B cell (primary cell): Measurements from ENCODE around the gene SYT6. TPM values are rescaled to one million over a fixed set of nuclear protein-coding genes. Genes with fewer than 3 reads are reported as not detected.

Experiments
- ATAC-seq: fragments of 200-7000 bp; cut with Tn5 transposase; one replicate; pipeline ENCODE4 v1.10.0; 2021; ENCODE audit warnings: low read depth, mild to moderate bottlenecking, moderate number of reproducible peaks, moderate library complexity
- CTCF ChIA-PET: fragments of 350-600 bp; sonication (Branson Sonifier 250); formaldehyde crosslinking; loops from one replicate; lab custom pipeline; 2021; ENCODE audit warnings: antibody characterized with exemption, inconsistent platforms; lab: Charles Lee
- POLR2A ChIA-PET: fragments of 350-600 bp; sonication (Branson Sonifier 250); formaldehyde crosslinking; loops from one replicate; lab custom pipeline; 2021; ENCODE audit warnings: antibody characterized with exemption; lab: Charles Lee
- DNase-seq: peaks from one replicate; pipeline ENCODE4 v3.0.0; 2013
- H2AFZ ChIP-seq: 2 replicates; pipeline ENCODE4 v1.6.1; 2012; ENCODE audit warnings: mild to moderate bottlenecking, low read depth, low read length; ENCODE audit not compliant: insufficient read depth, poor library complexity, severe bottlenecking
- H3K27ac ChIP-seq, 2 donors: 1 replicate in 1 of 2; 2 replicates in 1 of 2; pipeline ENCODE4 v1.5.1; 2012 to 2013; ENCODE audit warnings: low read length in 2 of 2, mild to moderate bottlenecking in 2 of 2, moderate library complexity in 1 of 2
- H3K27me3 ChIP-seq, 4 experiments: fragments of 200-600 bp in 1 of 4; sonication (generic) in 1 of 4; replicated peaks in 1 of 4; 1 replicate in 2 of 4; 2 replicates in 2 of 4; pipeline versions ENCODE4 v1.6.1 to v1.7.0; 2013 to 2016; ENCODE audit warnings: low read length in 3 of 4, mild to moderate bottlenecking in 2 of 4, mixed read lengths in 1 of 4, moderate library complexity in 1 of 4; ENCODE audit not compliant: insufficient read depth in 4 of 4, control insufficient read depth in 3 of 4; ENCODE audit errors: control extremely low read depth in 1 of 4
- H3K36me3 ChIP-seq, 2 experiments: replicated peaks in 1 of 2; 1 replicate in 1 of 2; 2 replicates in 1 of 2; pipeline versions ENCODE4 v1.6.1 to v1.7.1; 2013; ENCODE audit warnings: low read length in 1 of 2; ENCODE audit not compliant: insufficient read depth in 2 of 2, control insufficient read depth in 1 of 2; ENCODE audit errors: control extremely low read depth in 1 of 2, extremely low read depth in 1 of 2
- H3K4me1 ChIP-seq, 2 donors: fragments of 200-600 bp in 1 of 2; sonication (generic) in 1 of 2; 1 replicate in 1 of 2; 2 replicates in 1 of 2; pipeline versions ENCODE4 v1.5.1 to v1.6.1; 2013 to 2017; ENCODE audit warnings: low read length in 2 of 2; ENCODE audit not compliant: control insufficient read depth in 2 of 2, insufficient read depth in 2 of 2
- H3K4me2 ChIP-seq: replicated peaks from 2 replicates; pipeline ENCODE3; 2012; ENCODE audit warnings: mild to moderate bottlenecking, low read depth, low read length; ENCODE audit not compliant: poor library complexity, severe bottlenecking
- H3K4me3 ChIP-seq, 5 experiments: fragments of 200-600 bp in 1 of 5; sonication (generic) in 1 of 5; 1 replicate in 3 of 5; 2 replicates in 2 of 5; pipeline versions ENCODE4 v1.5.1 to v1.7.0; 2011 to 2016; ENCODE audit warnings: low read length in 4 of 5, mild to moderate bottlenecking in 4 of 5, low read depth in 2 of 5, control low read depth in 1 of 5, moderate library complexity in 1 of 5; ENCODE audit not compliant: insufficient read depth in 1 of 5; ENCODE audit errors: control extremely low read depth in 1 of 5, extremely low read depth in 1 of 5
- H3K79me2 ChIP-seq: fragments of 200-600 bp; sonication (generic); one replicate; pipeline ENCODE4 v1.6.0; 2016; ENCODE audit warnings: low read length; ENCODE audit not compliant: control insufficient read depth, insufficient read depth
- H3K9ac ChIP-seq: fragments of 200-600 bp; sonication (generic); 2 replicates; pipeline ENCODE4 v1.6.1; 2017; ENCODE audit warnings: mild to moderate bottlenecking, low read length, moderate library complexity
- H3K9me3 ChIP-seq, 3 donors: one replicate each; pipeline versions ENCODE4 v1.6.1 to v1.7.1; 2013; ENCODE audit warnings: low read length in 2 of 3; ENCODE audit not compliant: control insufficient read depth in 2 of 3, insufficient read depth in 1 of 3; ENCODE audit errors: control extremely low read depth in 1 of 3
- H4K20me1 ChIP-seq: 2 replicates; pipeline ENCODE4 v1.6.0; 2012; ENCODE audit warnings: mild to moderate bottlenecking, low read length; ENCODE audit not compliant: insufficient read depth, control insufficient read depth, poor library complexity, severe bottlenecking
- H3K27ac Mint-ChIP-seq: one replicate; pipeline ENCODE4 v1.8.0; 2021; ENCODE audit warnings: mixed read lengths
- H3K27me3 Mint-ChIP-seq: one replicate; pipeline ENCODE4 v1.8.0; 2021; ENCODE audit warnings: mixed read lengths
- H3K4me1 Mint-ChIP-seq: one replicate; pipeline ENCODE4 v1.8.0; 2021; ENCODE audit warnings: mixed read lengths
- H3K4me3 Mint-ChIP-seq: one replicate; pipeline ENCODE4 v1.8.0; 2021; ENCODE audit warnings: mixed read lengths
- H3K9me3 Mint-ChIP-seq: one replicate; pipeline ENCODE4 v1.8.0; 2022; ENCODE audit warnings: mixed read lengths; ENCODE audit not compliant: insufficient read depth
- CTCF ChIP-seq: fragments of 200-600 bp; IDR thresholded peaks from one replicate; pipeline ENCODE4 v1.8.0; 2022; ENCODE audit warnings: antibody characterized with exemption, mild to moderate bottlenecking
- EZH2 ChIP-seq: IDR thresholded peaks from 2 replicates; pipeline ENCODE4 v1.6.1; 2012; ENCODE audit warnings: borderline replicate concordance, low read depth, mild to moderate bottlenecking, moderate library complexity, low read length; ENCODE audit not compliant: insufficient read depth, poor library complexity, severe bottlenecking
- WGBS: methylation state at CpG from one replicate; pipeline ENCODE4 v1.1.5; 2013; ENCODE audit warnings: missing lambda C conversion rate; ENCODE audit not compliant: insufficient coverage; 5-methylcytosine and 5-hydroxymethylcytosine counted together
- intact Hi-C: fragments of 100-400 bp; cut with micrococcal nuclease; formaldehyde crosslinking; loops from one replicate; pipeline ENCODE4 v1.10.0; 2022
- polyA plus RNA-seq: library from polyadenylated mRNA; depleted of rRNA; stranded (reverse); fragments of >200 nt; gene quantifications from 2 replicates; pipeline ENCODE4 v1.2.3, GENCODE V29; 2012
- total RNA-seq, 2 donors: library from RNA; stranded (reverse); fragments of 120-200 nt in 1 of 2; gene quantifications; 1 replicate in 1 of 2; 2 replicates in 1 of 2; pipeline versions ENCODE4 v1.2.3 to v1.2.4, GENCODE V29; 2013 to 2022

SYT6 gene
- total and polyA plus RNA-seq, 2 donors (not counting 1 experiment from before 2014, with no cell fraction given): not detected

GRCh38 chr1:114177282-114177681 is 23.6 kb upstream of the SYT6 start:
- DNase-seq (no peak), ATAC-seq (no peak)
- Histone ChIP-seq H3K4me1 (no peaks in the 10 kb centered on the region), H2AFZ (no peak overlapping the region), H3K4me3 (no peak overlapping the region), H3K9ac (no peak overlapping the region), H3K79me2 (no peaks in the 10 kb centered on the region), H3K27ac (no peak overlapping the region), H3K36me3 (no peaks in the 10 kb centered on the region), H3K4me2 (no peak overlapping the region), H3K9me3 (no peaks in the 10 kb centered on the region), H3K27me3 (no peaks in the 10 kb centered on the region), H4K20me1 (no peaks in the 10 kb centered on the region)
- H3K27ac Mint-ChIP-seq: no peak overlapping the region
- H3K9me3 Mint-ChIP-seq: no peaks in the 10 kb centered on the region
- intact Hi-C loops: no loop called here
- H3K27me3 Mint-ChIP-seq: peaks cover 7% of the 10 kb centered on the region
- ChIA-PET CTCF (no interaction called here), POLR2A (no interaction called here)
- H3K4me1 Mint-ChIP-seq: no peaks in the 10 kb centered on the region
- no peak overlapping the region for H3K4me3 Mint-ChIP-seq
- TF ChIP-seq CTCF (no peak), EZH2 (no peak)

GRCh38 chr1:114176366-114176765 is 22.7 kb upstream of the SYT6 start:
- POLR2A ChIA-PET: no interaction called here
- no CpG with 5 or more reads among the region's 2 CpGs for WGBS
- no peaks in the 10 kb centered on the region for H3K36me3 ChIP-seq
- no peak overlapping the region for H3K4me3 Mint-ChIP-seq
- H3K27me3 ChIP-seq: peaks cover 0 to 1% (median 0%) of the 10 kb centered on the region in 4 experiments
- no peak for TF ChIP-seq CTCF
- no peak for TF ChIP-seq EZH2
- no peak overlapping the region for H3K4me2 ChIP-seq
- no peak overlapping the region for H3K4me3 ChIP-seq
- ATAC-seq: no peak
- DNase-seq: no peak
- H3K9me3 ChIP-seq: no peaks in the 10 kb centered on the region
- H3K27me3 Mint-ChIP-seq: peaks cover 7% of the 10 kb centered on the region
- intact Hi-C loops: no loop called here
- no peaks in the 10 kb centered on the region for H3K4me1 Mint-ChIP-seq
- no peak overlapping the region for H3K27ac Mint-ChIP-seq
- H2AFZ ChIP-seq: no peak overlapping the region
- no peaks in the 10 kb centered on the region for H4K20me1 ChIP-seq
- CTCF ChIA-PET: interaction anchor here (0.5 kb wide), 1 partner anchor 1162 kb away, joined by 4 read pairs; no protein-coding TSS in a partner anchor
- H3K9ac ChIP-seq: no peak overlapping the region
- H3K27ac ChIP-seq: no peak overlapping the region
- no peaks in the 10 kb centered on the region for H3K79me2 ChIP-seq
- H3K4me1 ChIP-seq: no peaks in the 10 kb centered on the region
- no peaks in the 10 kb centered on the region for H3K9me3 Mint-ChIP-seq
